ENCODE measurements around the gene GIMAP5.
A peak's percentile ranks its signal among the peaks of the same experiment; 100 is the strongest.

The GIMAP5 gene

DNA sequence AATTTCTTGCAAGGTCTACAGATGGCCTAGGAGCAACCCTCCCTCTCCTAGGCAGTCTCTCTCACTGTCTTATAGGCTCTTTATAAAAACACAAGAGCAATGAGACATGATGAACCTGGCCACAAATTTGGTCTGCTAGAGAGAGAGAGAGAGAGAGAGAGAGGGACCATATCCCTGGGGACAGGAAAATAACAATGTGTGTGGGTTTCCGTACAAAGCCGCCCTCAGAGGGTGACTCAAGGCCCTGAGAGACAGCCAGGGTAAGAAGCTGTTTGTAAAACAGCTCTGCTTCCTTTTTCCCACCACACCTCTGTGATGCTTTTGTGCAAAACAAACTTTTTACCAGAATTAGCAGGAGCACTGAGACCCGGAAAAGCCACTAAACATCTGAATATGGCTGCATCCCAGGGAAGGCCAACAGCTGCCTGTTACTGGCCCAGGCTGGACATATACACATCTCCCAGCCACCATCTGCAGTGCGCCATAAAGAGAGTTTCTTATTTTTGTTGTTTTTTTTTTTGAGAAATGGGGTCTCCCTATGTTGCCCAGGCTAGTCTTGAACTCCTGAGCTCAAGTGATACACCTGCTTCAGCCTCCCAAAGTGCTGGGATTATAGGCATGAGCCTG is 18.4 kb downstream of the GIMAP5 start:
- Histone ChIP-seq H3K4me3 (ENCODE audit: low read depth, low read length, poor library complexity, severe bottlenecking) (no peak overlapping the region), H3K79me2 (ENCODE audit: insufficient read depth, low read length) (no peaks in the 10 kb centered on the region), H3K4me2 (ENCODE audit: low read length) (no peak overlapping the region), H3K9me2 (ENCODE audit: low read depth, low read length) (no peaks in the 10 kb centered on the region; the same call in 1 of the 2 replicates), H3K27ac (ENCODE audit: low read depth, low read length, poor library complexity, severe bottlenecking) (no peak overlapping the region), H3K9ac (ENCODE audit: low read length) (no peak overlapping the region), H3F3A (ENCODE audit: insufficient read depth, low read length) (no peaks in the 10 kb centered on the region), H4K20me1 (ENCODE audit: insufficient read depth, low read length) (no peaks in the 10 kb centered on the region), H3K36me3 (ENCODE audit: insufficient read depth, low read length) (no peaks in the 10 kb centered on the region), H3K4me1 (ENCODE audit: insufficient read depth, low read length, severe bottlenecking) (no peaks in the 10 kb centered on the region), H2AFZ (ENCODE audit: low read length) (no peak overlapping the region), H3K27me3 (ENCODE audit: insufficient read depth, low read length) (no peaks in the 10 kb centered on the region), H3K9me3 (ENCODE audit: low read length) (no peaks in the 10 kb centered on the region)
- TF ChIP-seq, protein P1, sequence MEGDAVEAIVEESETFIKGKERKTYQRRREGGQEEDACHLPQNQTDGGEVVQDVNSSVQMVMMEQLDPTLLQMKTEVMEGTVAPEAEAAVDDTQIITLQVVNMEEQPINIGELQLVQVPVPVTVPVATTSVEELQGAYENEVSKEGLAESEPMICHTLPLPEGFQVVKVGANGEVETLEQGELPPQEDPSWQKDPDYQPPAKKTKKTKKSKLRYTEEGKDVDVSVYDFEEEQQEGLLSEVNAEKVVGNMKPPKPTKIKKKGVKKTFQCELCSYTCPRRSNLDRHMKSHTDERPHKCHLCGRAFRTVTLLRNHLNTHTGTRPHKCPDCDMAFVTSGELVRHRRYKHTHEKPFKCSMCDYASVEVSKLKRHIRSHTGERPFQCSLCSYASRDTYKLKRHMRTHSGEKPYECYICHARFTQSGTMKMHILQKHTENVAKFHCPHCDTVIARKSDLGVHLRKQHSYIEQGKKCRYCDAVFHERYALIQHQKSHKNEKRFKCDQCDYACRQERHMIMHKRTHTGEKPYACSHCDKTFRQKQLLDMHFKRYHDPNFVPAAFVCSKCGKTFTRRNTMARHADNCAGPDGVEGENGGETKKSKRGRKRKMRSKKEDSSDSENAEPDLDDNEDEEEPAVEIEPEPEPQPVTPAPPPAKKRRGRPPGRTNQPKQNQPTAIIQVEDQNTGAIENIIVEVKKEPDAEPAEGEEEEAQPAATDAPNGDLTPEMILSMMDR (IDR thresholded peaks at IDR 0.05; ENCODE audit: low read length): no peak
- TF ChIP-seq EZH2 (IDR thresholded peaks at IDR 0.05; ENCODE audit: borderline replicate concordance, low read length): no peak

- Histone ChIP-seq H3K36me3 (ENCODE audit: insufficient read depth, low read length) (no peaks in the 10 kb centered on the region), H3K27me3 (ENCODE audit: insufficient read depth, low read length) (no peaks in the 10 kb centered on the region), H3K4me3 (ENCODE audit: low read depth, low read length, poor library complexity, severe bottlenecking) (no peak overlapping the region), H3K4me1 (ENCODE audit: insufficient read depth, low read length, severe bottlenecking) (no peaks in the 10 kb centered on the region), H3K9me2 (ENCODE audit: low read depth, low read length) (no peaks in the 10 kb centered on the region; the same call in 1 of the 2 replicates), H3K27ac (ENCODE audit: low read depth, low read length, poor library complexity, severe bottlenecking) (no peak overlapping the region), H3K79me2 (ENCODE audit: insufficient read depth, low read length) (no peaks in the 10 kb centered on the region), H3K9me3 (ENCODE audit: low read length) (no peaks in the 10 kb centered on the region), H3F3A (ENCODE audit: insufficient read depth, low read length) (no peaks in the 10 kb centered on the region), H3K9ac (ENCODE audit: low read length) (no peak overlapping the region), H2AFZ (ENCODE audit: low read length) (no peak overlapping the region), H3K4me2 (ENCODE audit: low read length) (no peak overlapping the region), H4K20me1 (ENCODE audit: insufficient read depth, low read length) (no peaks in the 10 kb centered on the region)
- TF ChIP-seq EZH2 (IDR thresholded peaks at IDR 0.05; ENCODE audit: borderline replicate concordance, low read length): no peak
- TF ChIP-seq, protein P1 (IDR thresholded peaks at IDR 0.05; ENCODE audit: low read length): no peak
Observed at GRCh38 chr7:150756166-150756565, 18.9 kb downstream of the GIMAP5 start.

DNA sequence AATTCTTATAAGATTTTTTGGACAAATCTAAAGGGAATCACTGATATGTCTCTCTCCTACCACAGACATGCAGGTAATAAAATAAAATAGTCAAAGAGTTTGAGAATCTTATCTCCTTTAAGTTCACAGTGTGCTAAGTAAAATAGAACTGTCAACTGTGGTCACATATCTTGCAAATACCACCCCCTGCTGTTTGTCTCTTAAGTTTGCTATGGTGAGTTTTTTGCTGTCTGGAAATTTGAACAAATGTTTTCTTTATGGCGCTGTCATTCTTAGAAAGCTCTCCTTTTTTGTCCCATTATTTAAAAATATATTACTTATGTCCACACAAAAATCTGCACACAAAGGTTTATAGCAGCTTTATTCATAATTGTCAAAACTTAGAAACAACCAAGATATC is 19.6 kb downstream of the GIMAP5 start:
- H3K4me3 ChIP-seq (ENCODE audit: low read depth, low read length, poor library complexity, severe bottlenecking): no peak overlapping the region
- H3K4me2 ChIP-seq (ENCODE audit: low read length): no peak overlapping the region
- no peak overlapping the region for H3K9ac ChIP-seq (ENCODE audit: low read length)
- H3K4me1 ChIP-seq (ENCODE audit: insufficient read depth, low read length, severe bottlenecking): no peaks in the 10 kb centered on the region
- H2AFZ ChIP-seq (ENCODE audit: low read length): no peak overlapping the region
- no peaks in the 10 kb centered on the region; the same call in 1 of the 2 replicates for H3K9me2 ChIP-seq (ENCODE audit: low read depth, low read length)
- no peak overlapping the region for H3K27ac ChIP-seq (ENCODE audit: low read depth, low read length, poor library complexity, severe bottlenecking)
- H3K36me3 ChIP-seq (ENCODE audit: insufficient read depth, low read length): no peaks in the 10 kb centered on the region
- no peaks in the 10 kb centered on the region for H3F3A ChIP-seq (ENCODE audit: insufficient read depth, low read length)
- no peaks in the 10 kb centered on the region for H3K27me3 ChIP-seq (ENCODE audit: insufficient read depth, low read length)
- no peak for TF ChIP-seq EZH2 (IDR thresholded peaks at IDR 0.05; ENCODE audit: borderline replicate concordance, low read length)
- TF ChIP-seq, protein P1 (IDR thresholded peaks at IDR 0.05; ENCODE audit: low read length): peak; percentile 54
- no peaks in the 10 kb centered on the region for H4K20me1 ChIP-seq (ENCODE audit: insufficient read depth, low read length)
- H3K79me2 ChIP-seq (ENCODE audit: insufficient read depth, low read length): no peaks in the 10 kb centered on the region
- H3K9me3 ChIP-seq (ENCODE audit: low read length): no peaks in the 10 kb centered on the region

Measured in OCI-LY1 (cell line).